Heart left ventricle (tissue), 13 donors: Measurements from ENCODE around the gene MBD3L2.

Experiments
- CTCF ChIP-seq, 12 donors: fragments of 200-600 bp; sonication (generic) in 4 of 12; IDR thresholded peaks; one replicate each; pipeline versions ENCODE4 v1.5.0 to v1.8.0; 2018 to 2022; ENCODE audit warnings: antibody characterized with exemption in 12 of 12, mild to moderate bottlenecking in 5 of 12
- POLR2A ChIP-seq, 2 donors: fragments of 450-650 bp; IDR thresholded peaks; one replicate each; pipeline ENCODE4 v1.6.1; 2017; ENCODE audit warnings: antibody characterized with exemption in 2 of 2, mild to moderate bottlenecking in 2 of 2, moderate library complexity in 2 of 2
- donor health status: ischemic (EF 13 %, LVEDD 7.1; RV severe dilation, severe dysfunction).
- donor health status: DM: no; HTN: yes; CAD: no.
- donor health status: DM: no; HTN: no; CAD: no.
- donor health status: ischemic (EF 25% LVEDD 6.9; RV normal size, moderate dysfunction).
- donor health status: ischemic (EF 25% LVEDD 5.7; RV mildly dilated, moderate dysfunction).
- donor health status: ischemic (EF 35%, LVEDD 5.7; RV mildly dilated, moderate dysfunction).
- donor health status: nonischemic (EF 11% LVEDD 7.7; RV severe dilation, severe dysfunction).
- donor health status: DM: yes; HTN: yes; CAD: no.
- donor health status: PGD.
- donor health status: ischemic (EF 29% LVEDD 5.4; RV normal size, mild dysfunction).
- donor health status: nonischemic (EF 23%, LVEDD 6.1; RV moderate dilation, normal function).

DNA sequence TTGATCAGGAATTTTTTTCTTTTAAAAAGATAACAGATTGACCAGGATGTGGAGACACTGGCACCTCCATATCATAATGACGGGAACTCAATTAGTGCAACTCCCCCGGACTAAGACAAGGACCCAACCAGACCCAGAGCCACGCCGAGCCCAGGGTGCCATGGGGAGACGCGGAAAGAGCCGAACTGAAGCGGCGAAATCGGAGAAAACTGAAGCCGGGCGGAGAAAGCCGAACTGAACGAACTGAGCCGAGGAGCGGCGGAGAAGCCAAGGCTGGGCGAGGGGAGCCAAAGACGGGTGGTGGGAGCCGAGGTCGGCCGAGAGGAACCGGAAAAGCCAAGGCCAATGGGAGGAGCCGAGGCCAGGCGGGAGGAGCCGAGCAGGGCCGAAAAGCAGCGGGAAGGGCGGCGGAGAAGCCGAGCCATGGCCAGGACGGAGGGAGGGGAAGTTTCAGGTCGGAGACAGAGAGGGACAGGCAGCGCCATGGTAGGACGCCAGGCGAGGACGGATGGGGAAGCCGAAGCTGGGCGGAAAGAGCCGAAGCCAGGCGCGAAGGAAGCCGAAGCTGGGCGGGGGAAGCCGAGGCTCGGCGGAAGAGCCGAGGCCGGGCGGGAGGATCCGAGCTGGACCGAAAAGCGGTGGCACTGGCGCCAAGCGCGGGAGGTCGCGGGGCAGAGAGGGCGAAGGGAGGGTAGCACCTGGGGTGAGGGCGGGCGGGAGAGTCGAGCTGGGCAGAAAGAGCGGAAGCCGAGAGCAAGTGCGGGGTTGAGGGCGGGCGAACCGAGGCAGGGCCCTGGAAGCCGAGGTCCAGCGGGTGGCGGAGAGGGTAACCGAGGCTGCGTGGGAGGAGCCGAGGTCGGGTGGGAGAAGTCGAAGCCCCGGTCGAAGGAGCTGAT lies 49.8 kb downstream of the MBD3L2 start:
- no peak for TF ChIP-seq CTCF (IDR thresholded peaks at IDR 0.05)
- peak in 1 of 2 donors; percentile 57 for TF ChIP-seq POLR2A (IDR thresholded peaks at IDR 0.05)
